WTC11 (cell line): ENCODE data around the gene TFAP2E.

Experiments used
- ATF1 ChIP-seq: sonication (generic); formaldehyde crosslinking; IDR thresholded peaks from 2 replicates; pipeline ENCODE4 v1.8.1; 2023; ENCODE audit warnings: mild to moderate bottlenecking, moderate library complexity, missing genetic modification reagents
- ATF2 ChIP-seq: sonication (generic); formaldehyde crosslinking; IDR thresholded peaks from 2 replicates; pipeline ENCODE4 v1.8.1; 2022; ENCODE audit warnings: low read depth, missing genetic modification reagents, borderline replicate concordance
- CBFB ChIP-seq: sonication (generic); formaldehyde crosslinking; IDR thresholded peaks from 2 replicates; pipeline ENCODE4 v1.8.1; 2022; ENCODE audit warnings: mild to moderate bottlenecking, low read depth, missing genetic modification reagents
- CREB1 ChIP-seq: sonication (generic); formaldehyde crosslinking; IDR thresholded peaks from 2 replicates; pipeline ENCODE4 v1.8.0; 2023; ENCODE audit warnings: mild to moderate bottlenecking, missing genetic modification reagents
- CTCF ChIP-seq: fragments of 200-600 bp; IDR thresholded peaks from 2 replicates; pipeline ENCODE4 v1.8.0; 2022; ENCODE audit warnings: antibody characterized with exemption
- IRF1 ChIP-seq: sonication (generic); formaldehyde crosslinking; IDR thresholded peaks from 2 replicates; pipeline ENCODE4 v1.8.0; 2023; ENCODE audit warnings: missing genetic modification reagents
- MAX ChIP-seq: sonication (generic); formaldehyde crosslinking; IDR thresholded peaks from 2 replicates; pipeline ENCODE4 v1.8.0; 2022; ENCODE audit warnings: mild to moderate bottlenecking, missing genetic modification reagents
- SMAD3 ChIP-seq: sonication (generic); formaldehyde crosslinking; IDR thresholded peaks from 2 replicates; pipeline ENCODE4 v1.8.0; 2022; ENCODE audit warnings: missing genetic modification reagents, mild to moderate bottlenecking, borderline replicate concordance
- STAT6 ChIP-seq: sonication (generic); formaldehyde crosslinking; conservative IDR thresholded peaks from 2 replicates; pipeline ENCODE4 v1.8.1; 2023; ENCODE audit warnings: mild to moderate bottlenecking, low read depth, missing genetic modification reagents, moderate library complexity
- USF1 ChIP-seq: sonication (generic); formaldehyde crosslinking; IDR thresholded peaks from 2 replicates; pipeline ENCODE4 v1.8.0; 2022; ENCODE audit warnings: mild to moderate bottlenecking, missing genetic modification reagents
- ZNF281 ChIP-seq: sonication (generic); formaldehyde crosslinking; IDR thresholded peaks from 2 replicates; pipeline ENCODE4 v1.8.0; 2023; ENCODE audit warnings: mild to moderate bottlenecking, missing genetic modification reagents

GRCh38 chr1:35599411-35599810 lies 26.3 kb downstream of the TFAP2E start:
- TF ChIP-seq CBFB (CRISPR knock-in tag) (no peak), MAX (no peak), SMAD3 (CRISPR knock-in tag) (no peak), CTCF (no peak), STAT6 (no peak), ATF2 (CRISPR knock-in tag) (no peak), ZNF281 (CRISPR knock-in tag) (no peak), ATF1 (CRISPR knock-in tag) (no peak), IRF1 (CRISPR knock-in tag) (no peak), CREB1 (CRISPR knock-in tag) (no peak), USF1 (CRISPR knock-in tag) (no peak)
